GM11168 (cell line): ENCODE measurements around the gene CYREN.

Source experiments
- in situ Hi-C: fragments of 300-500 bp; cut with MboI; formaldehyde crosslinking; loops from one replicate; pipeline ENCODE4 v1.12.0; 2022; ENCODE audit warnings: low sequenced_read_pairs; ENCODE audit not compliant: unreplicated experiment

The CYREN gene

DNA sequence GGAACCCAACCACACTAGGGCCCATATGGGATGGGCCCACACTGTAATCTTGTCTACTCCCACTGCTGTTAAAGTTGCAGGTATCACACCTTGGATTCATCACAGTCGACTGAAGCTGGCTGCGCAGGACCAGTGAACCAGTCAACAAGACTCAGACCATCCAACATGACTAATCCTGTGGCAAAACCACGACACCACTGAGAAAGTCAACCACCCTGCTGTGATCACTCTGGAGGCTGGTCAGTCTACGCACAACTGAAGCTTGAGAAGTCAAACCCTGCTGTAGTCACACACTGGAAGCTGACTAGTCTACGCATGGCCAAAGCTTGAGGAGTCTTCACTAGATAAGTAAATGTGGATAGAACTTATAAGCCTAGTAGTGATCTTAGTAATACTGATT, 9.6 kb upstream of the CYREN start:
- in situ Hi-C loops = no loop called here

DNA sequence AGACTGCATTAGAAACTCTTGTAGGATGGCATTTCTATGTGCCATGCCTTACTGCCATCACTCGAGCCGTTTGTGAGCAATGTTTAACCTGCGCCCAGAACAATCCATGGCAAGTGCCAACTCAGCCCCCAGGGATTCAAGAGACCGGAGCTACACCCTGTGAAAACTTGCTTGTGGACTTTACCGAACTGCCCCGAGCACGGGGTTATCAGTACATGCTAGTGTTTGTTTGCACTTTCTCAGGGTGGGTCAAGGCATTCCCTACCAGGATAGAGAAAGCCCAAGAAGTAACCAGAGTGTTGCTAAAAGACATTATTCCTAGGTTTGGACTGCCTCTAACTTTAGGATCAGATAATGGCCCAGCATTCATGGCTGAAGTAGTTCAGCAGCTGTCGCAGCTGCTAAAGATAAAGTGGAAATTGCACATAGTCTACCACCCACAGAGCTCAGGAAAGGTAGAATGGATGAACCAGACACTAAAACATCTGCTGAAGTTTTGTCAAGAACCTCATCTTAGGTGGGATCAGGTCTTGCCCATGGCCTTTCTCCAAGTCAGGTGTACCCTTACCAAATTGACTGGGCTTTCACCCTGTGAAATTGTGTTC, 8.9 kb upstream of the CYREN start:
- in situ Hi-C loops = no loop called here

- in situ Hi-C loops = no loop called here
Observed at GRCh38 chr7:135178364-135178763, 7.9 kb upstream of the CYREN start.

DNA sequence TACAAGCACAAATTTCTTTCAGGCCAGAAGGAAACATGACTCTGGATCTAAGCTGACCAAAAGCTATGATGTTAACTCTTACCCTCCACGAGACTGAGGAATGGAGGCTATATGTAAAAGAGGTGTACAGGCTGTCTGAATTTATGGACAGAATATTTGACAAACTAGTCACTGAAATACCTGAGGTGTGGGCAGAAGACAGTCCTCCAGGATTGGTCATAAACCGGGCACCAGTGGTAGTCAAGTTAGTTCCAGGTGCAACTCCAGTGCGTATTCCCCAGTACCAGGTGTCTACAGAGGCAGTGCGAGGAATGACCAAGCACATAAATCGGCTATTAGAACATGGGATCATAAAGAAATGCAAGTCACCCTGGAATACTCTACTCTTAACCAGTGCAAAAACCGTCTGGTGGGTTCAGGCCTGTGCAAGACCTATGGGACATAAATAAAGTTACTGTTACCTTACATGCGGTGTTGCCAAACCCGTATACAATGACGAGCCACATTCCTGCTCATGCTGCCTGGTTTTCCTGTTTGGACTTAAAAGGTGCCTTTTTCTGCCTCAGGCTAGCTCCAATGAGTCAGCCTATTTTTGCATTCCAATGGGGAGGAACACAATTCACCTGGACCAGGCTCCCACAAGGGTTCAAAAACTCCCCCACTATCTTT, 6.7 kb upstream of the CYREN start:
- in situ Hi-C loops = no loop called here

GRCh38 chr7:135175931-135176330, 5.4 kb upstream of the CYREN start:
- in situ Hi-C loops = no loop called here

DNA sequence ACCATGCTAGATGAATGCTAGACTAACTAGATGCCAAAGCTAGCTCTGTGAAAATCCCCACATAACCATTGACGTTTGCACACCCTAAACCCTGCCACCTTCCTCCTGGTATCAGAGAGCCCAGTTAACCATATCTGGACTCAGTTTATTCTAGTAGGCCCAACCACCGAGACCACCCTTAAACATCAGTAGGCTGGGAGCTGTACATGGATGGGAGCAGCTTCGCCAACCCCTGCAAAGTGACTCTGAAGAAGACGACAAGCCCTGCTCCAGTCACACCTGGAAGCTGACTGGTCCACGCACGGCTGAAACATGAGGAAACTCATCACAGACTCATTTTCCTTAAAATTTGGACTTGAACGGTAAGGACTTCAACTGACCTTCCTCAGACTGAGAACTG, 4.4 kb upstream of the CYREN start:
- in situ Hi-C loops = loop anchor here (25.0 kb wide), 1 partner anchor 538 kb away; the partner anchor contains the start of gene BPGM

GRCh38 chr7:135173916-135174315, 3.4 kb upstream of the CYREN start:
- in situ Hi-C loops = loop anchor here (25.0 kb wide), 1 partner anchor 537 kb away; the partner anchor contains the start of gene BPGM

DNA sequence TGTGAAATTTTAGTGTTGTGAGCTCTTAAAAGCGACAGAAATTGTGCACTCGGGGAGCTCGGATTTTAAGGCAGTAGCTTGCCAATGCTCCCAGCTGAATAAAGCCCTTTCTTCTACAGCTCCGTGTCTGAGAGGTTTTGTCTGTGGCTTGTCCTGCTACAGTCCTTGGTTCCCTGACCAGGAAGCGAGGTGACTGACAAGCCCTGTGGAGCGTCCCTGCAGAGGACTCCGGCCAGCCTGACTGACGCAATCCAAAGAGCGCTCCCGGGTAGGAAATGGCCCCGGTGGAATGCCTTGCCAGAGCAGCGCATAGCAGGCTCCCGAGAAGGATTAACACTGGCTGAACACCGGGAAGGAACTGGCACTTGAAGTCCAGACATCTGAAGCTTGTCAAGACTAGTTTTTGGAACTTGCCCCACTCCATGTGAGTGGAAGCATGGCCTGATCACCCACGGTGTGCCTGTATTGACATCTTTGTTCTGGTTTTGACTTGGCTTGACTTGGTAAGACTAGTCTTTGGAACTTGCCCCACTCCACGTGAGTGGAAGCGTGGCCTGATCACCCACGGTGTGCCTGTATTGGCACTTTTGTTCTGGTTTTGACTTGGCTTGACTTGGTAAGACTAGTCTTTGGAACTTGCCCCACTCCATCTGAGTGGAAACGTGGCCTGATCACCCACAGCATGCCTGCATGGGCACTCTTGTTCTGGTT, 1.2 kb upstream of the CYREN start:
- in situ Hi-C loops = loop anchor here (25.0 kb wide), 1 partner anchor 534 kb away; the partner anchor contains the start of gene BPGM

DNA sequence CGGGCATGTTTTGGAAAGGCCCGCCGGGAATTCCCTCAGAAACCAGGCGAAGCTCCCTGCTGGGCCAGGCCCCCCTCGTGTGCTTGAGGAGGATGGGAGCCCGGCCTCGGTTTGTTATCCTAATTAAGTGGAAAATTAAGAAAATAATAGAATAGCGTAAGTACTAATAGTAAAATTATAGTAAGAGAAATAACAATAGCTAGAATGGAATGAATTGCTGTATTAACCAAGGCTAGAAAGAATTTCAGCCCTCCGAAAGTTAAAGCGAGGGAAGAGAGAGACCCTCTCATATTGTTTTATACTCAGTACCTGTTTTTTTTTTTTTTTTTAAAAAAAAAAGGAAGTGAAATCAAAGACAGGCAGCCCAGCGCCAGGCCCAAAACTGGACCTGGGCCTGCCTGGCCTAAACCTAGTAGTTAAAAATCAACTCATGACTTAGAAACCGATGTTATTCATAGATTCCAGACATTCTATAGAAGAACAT, 533 bp upstream of the CYREN start:
- in situ Hi-C loops = loop anchor here (25.0 kb wide), 1 partner anchor 534 kb away; the partner anchor contains the start of gene BPGM

GRCh38 chr7:135169964-135170273, 588 bp downstream of the CYREN start:
- in situ Hi-C loops = loop anchor here (5.0 to 25.0 kb wide), 2 partner anchors 178 to 533 kb away; partner anchors contain the start of gene BPGM

- in situ Hi-C loops = loop anchor here (5.0 to 25.0 kb wide), 2 partner anchors 177 to 532 kb away; partner anchors contain the start of gene BPGM
Observed at GRCh38 chr7:135169141-135169963, 1.2 kb downstream of the CYREN start.

DNA sequence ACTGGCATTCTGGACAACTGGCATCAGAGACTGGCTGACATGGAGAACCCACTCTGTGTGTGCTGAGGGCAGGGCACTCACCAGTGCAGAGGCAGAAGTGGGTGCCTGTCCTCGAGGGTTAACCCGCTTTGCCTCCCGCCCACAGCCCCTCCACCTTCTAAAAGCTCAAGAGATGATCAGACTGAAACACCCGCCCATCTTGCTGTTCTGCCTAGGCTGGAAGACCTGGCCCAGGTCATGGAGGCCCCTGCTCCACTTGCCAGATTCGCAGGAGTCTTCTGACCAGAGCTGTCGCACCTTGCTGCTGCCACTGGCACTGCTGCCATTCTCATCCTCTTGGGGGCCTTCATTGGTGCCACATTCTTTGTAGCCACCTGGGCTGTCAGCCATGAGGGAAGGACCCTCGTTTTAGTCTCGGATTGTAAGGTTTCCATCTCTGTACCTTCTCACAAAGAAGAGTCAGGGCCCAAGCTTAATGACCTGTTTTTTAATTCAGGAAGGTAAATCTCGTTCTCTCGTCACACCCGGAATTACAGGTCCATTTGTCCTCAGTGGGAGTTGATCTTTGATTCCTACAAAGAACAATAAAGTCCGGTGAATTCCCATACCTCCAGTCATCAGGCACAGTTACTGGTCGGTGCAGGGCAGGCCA, 1.9 kb downstream of the CYREN start:
- in situ Hi-C loops = loop anchor here (5.0 to 25.0 kb wide), 2 partner anchors 176 to 531 kb away; partner anchors contain the start of gene BPGM

GRCh38 chr7:135168001-135168400, 2.5 kb downstream of the CYREN start:
- in situ Hi-C loops = loop anchor here (5.0 to 25.0 kb wide), 2 partner anchors 176 to 531 kb away; partner anchors contain the start of gene BPGM

DNA sequence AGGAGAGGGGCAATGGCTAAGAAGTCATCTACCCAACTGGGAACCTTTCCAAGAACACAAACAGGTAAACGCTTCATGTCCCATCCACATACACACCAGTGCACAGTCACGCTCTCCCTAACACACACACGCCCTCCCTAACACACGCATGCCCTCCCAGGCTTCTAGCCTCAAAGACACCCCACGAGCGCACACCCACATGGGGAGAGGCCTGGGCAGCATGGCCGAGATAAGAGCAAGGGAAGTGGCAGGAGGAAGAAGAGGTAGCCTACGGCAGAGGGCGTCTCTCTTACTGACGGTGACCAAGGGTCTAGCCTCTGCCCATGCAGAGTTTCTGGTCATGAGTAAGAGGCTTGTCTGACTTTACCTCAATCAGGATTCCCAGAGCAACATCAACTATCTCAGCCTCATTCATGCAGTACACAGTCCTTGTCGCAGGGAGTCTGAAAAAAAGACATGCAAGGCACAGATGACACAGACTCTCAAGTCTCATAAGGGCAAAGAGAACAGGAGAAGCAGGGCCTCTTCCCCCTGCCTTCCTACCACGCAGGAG, 3.1 kb downstream of the CYREN start:
- in situ Hi-C loops = loop anchor here (5.0 to 25.0 kb wide), 2 partner anchors 175 to 530 kb away; partner anchors contain the start of gene BPGM

DNA sequence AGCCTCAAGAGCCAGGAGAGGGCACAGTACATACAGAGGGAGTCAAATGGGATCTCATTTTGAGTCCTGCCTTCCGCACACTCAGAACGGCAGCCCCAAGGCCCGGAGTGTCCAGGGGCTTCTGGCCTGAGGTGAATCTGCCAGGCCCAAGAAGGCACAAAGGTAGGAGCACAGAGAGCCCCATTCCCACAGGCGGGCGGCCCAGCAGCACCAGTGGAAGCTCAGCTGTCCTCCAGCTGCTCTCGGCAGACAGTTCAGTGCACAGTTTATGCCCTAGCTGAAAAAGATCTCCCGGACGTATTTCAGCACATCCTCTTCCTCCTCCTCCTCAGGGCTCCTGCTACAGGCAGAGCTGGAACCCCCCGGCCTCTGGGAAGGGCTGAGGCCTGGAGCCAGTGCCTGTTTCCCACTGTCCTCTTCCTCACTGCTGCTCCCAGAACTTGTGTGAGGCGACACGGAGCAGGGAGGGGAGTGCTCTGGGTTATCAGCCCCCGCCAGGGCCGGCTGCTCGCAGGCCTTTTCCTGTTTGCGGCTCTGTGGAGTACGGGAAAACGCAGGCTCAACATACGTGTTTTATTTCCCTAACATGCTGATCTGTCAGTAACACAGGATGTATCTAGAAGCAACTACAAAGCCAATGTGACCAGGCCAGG, 4.0 kb downstream of the CYREN start:
- in situ Hi-C loops = loop anchor here (5.0 to 25.0 kb wide), 2 partner anchors 174 to 529 kb away; partner anchors contain the start of gene BPGM

- in situ Hi-C loops = loop anchor here (5.0 to 25.0 kb wide), 2 partner anchors 174 to 529 kb away; partner anchors contain the start of gene BPGM
Observed at GRCh38 chr7:135165862-135166261, 4.6 kb downstream of the CYREN start.

DNA sequence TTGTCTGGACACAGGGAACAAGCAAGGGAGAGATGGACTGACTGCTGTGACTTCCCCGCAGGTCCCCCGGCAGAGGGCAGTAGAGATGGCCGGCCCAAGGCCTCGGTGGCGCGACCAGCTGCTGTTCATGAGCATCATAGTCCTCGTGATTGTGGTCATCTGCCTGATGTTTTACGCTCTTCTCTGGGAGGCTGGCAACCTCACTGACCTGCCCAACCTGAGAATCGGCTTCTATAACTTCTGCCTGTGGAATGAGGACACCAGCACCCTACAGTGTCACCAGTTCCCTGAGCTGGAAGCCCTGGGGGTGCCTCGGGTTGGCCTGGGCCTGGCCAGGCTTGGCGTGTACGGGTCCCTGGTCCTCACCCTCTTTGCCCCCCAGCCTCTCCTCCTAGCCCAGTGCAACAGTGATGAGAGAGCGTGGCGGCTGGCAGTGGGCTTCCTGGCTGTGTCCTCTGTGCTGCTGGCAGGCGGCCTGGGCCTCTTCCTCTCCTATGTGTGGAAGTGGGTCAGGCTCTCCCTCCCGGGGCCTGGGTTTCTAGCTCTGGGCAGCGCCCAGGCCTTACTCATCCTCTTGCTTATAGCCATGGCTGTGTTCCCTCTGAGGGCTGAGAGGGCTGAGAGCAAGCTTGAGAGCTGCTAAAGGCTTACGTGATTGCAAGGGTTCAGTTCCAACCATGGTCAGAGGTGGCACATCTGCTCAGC, 6.0 kb downstream of the CYREN start:
- in situ Hi-C loops = loop anchor here (5.0 to 25.0 kb wide), 2 partner anchors 172 to 527 kb away; partner anchors contain the start of gene BPGM
